ENCODE data around the gene CCDC110. TPM values are rescaled to one million over a fixed set of nuclear protein-coding genes. Genes with fewer than 3 reads are reported as not detected.
A peak's percentile ranks its signal among the peaks of the same experiment; 100 is the strongest.

The CCDC110 gene
- total RNA-seq, 3 donors from 2014 or later = 0.69 to 5.4 (median 1.8) TPM

DNA sequence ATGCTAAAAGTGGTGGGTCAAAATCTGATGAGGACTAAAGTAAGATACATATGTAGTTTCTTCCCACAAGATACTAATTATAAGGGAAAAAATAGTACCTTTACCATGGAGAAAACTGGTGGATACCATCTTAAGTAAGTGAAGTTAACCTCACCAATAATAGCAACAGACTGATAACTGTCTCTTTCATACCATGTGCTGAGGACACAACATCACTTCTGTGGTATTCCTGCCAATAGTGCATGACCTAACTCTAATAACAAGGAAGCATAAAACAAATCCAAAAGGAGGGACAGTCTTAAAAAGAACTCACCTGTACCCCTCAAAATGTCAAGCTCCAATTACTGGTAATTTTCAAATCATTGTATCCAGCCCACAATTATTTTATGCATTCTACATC, 54.6 kb downstream of the CCDC110 start:
- TF ChIP-seq, protein P1, sequence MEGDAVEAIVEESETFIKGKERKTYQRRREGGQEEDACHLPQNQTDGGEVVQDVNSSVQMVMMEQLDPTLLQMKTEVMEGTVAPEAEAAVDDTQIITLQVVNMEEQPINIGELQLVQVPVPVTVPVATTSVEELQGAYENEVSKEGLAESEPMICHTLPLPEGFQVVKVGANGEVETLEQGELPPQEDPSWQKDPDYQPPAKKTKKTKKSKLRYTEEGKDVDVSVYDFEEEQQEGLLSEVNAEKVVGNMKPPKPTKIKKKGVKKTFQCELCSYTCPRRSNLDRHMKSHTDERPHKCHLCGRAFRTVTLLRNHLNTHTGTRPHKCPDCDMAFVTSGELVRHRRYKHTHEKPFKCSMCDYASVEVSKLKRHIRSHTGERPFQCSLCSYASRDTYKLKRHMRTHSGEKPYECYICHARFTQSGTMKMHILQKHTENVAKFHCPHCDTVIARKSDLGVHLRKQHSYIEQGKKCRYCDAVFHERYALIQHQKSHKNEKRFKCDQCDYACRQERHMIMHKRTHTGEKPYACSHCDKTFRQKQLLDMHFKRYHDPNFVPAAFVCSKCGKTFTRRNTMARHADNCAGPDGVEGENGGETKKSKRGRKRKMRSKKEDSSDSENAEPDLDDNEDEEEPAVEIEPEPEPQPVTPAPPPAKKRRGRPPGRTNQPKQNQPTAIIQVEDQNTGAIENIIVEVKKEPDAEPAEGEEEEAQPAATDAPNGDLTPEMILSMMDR (IDR thresholded peaks at IDR 0.05) = no peak
- DNase-seq (no peak), ATAC-seq (no peak)
- Histone ChIP-seq H3K9me3 (no peaks in the 10 kb centered on the region), H3K4me1 (ENCODE audit: low read depth) (no peaks in the 10 kb centered on the region), H3K36me3 (ENCODE audit: low read depth) (no peaks in the 10 kb centered on the region), H3K4me3 (no peak overlapping the region)
- intact Hi-C loops (cut with DNase I, micrococcal nuclease) = no loop called here

DNA sequence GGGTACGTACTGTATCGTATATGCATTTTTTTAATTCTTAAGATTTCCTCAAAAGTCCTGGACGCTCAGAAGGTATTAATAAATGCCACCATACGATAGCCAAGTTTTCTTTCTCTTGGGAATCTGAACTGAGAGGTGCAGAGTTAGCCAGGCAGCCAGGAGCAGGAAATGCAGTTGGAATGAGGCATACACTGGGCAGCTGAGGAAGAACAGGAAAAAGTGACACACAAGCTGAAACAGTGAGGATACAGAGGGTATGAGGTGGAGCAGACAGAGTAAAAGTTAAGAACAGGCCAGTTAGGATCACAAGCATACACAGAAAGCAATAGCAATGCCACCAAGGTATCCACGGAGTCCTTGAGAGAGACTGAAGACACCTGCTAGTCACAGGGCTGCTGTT, 59.1 kb downstream of the CCDC110 start:
- intact Hi-C loops (cut with DNase I, micrococcal nuclease) = no loop called here
- no peak overlapping the region for H3K4me3 ChIP-seq
- H3K4me1 ChIP-seq (ENCODE audit: low read depth) = no peaks in the 10 kb centered on the region
- no peaks in the 10 kb centered on the region for H3K36me3 ChIP-seq (ENCODE audit: low read depth)
- H3K9me3 ChIP-seq = no peaks in the 10 kb centered on the region
- DNase-seq (no peak), ATAC-seq (no peak)
- TF ChIP-seq, protein P1 (IDR thresholded peaks at IDR 0.05) = no peak

DNA sequence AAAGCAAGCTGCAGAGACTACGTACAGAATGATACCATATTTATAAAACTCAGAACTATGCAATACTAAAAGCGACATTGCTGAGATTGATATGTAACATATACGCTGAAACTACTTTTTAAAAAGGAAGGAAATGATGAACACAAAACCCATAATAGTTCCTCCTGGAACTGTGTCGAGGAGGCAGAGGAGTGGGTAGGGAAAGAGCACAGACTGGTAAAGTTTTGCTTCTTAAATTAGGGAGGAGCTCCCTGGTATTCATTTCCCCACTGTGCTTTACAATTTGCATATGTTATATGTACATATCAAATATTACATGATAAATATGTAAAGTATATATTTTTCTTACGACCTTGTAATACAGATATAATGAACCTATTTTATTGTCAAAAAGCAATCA, 59.7 kb downstream of the CCDC110 start:
- H3K9me3 ChIP-seq = no peaks in the 10 kb centered on the region
- no peak overlapping the region for H3K4me3 ChIP-seq
- intact Hi-C loops (cut with DNase I, micrococcal nuclease) = no loop called here
- TF ChIP-seq, protein P1 (IDR thresholded peaks at IDR 0.05) = no peak
- no peak for ATAC-seq
- H3K4me1 ChIP-seq (ENCODE audit: low read depth) = no peaks in the 10 kb centered on the region
- no peaks in the 10 kb centered on the region for H3K36me3 ChIP-seq (ENCODE audit: low read depth)
- no peak for DNase-seq

DNA sequence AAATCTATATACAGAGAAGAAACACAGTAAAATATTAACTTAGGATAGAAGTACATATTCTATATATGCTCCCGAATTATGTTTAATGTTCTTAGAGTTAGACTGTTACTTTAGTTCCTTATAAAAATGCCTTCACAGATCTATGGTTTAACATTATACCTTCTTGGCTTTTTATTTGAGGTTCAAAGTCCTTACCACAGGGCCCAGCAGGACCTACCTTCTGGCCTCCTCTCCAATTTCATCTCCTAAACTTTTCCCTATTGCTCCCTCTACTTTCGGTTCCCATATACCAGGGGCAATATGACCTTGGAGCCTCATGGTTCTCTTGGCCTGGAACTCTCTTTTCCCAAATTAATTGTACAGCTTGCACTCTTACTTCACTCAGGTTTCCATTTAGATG, 63.1 kb downstream of the CCDC110 start:
- TF ChIP-seq, protein P1 (IDR thresholded peaks at IDR 0.05) = no peak
- no peak for DNase-seq
- intact Hi-C loops (cut with DNase I, micrococcal nuclease) = no loop called here
- Histone ChIP-seq H3K4me3 (no peak overlapping the region), H3K9me3 (no peaks in the 10 kb centered on the region), H3K36me3 (ENCODE audit: low read depth) (peaks cover 5% of the 10 kb centered on the region), H3K4me1 (ENCODE audit: low read depth) (no peaks in the 10 kb centered on the region)
- ATAC-seq = peak; percentile 62

DNA sequence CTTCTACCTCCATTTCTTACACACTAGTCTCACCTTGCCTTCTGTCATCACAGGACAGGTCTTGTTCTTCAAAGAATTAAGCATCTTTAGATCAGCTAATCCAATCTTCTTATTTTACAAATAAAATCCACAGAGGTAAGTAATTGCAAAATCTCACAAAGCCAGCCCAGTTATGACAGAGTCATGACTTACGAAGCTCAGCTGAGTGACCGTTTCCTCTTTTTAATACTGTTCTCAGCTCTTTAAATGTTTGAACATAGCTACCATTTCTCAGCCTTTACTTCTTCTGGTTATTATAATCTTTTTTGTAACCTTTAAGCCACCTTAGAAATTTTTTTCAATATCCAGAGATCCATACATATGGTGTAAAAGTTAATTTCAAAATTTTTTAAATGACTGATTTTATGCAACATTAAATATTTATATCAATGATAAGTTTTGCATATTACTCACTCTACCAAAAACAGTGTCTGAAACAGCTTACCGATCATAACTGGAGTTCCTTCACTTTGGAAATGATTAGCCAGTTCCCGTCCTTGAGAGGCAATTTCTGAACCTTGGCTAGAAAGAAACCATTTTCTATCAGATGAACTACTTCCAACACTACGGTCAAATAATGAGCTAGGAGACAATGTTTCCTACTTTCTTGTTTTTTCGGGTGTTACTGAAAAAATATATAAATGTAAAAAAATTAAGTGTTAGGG, 66.1 kb downstream of the CCDC110 start:
- TF ChIP-seq, protein P1 (IDR thresholded peaks at IDR 0.05) = no peak
- no peak for ATAC-seq
- H3K9me3 ChIP-seq = no peaks in the 10 kb centered on the region
- intact Hi-C loops (cut with DNase I, micrococcal nuclease) = no loop called here
- no peak for DNase-seq
- no peaks in the 10 kb centered on the region for H3K4me1 ChIP-seq (ENCODE audit: low read depth)
- peaks cover 5% of the 10 kb centered on the region for H3K36me3 ChIP-seq (ENCODE audit: low read depth)
- H3K4me3 ChIP-seq = no peak overlapping the region

DNA sequence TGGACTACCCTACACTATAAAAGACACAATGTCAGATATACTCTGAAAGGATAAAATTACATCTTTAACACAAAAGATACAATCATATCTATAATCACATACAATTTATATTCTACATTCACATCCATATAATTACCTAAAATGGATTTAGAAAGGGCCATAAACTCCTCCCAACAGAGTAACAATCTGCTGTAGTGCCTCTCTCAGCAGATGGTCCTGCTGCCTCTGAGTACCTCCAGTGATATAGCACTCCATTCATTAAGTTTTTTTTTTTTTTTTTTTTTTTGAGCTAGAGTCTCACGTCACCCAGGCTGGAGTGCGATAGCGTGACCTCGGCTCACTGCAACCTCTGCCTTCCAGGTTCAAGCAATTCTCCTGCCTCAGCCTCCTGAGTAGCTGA, 67.5 kb downstream of the CCDC110 start:
- H3K36me3 ChIP-seq (ENCODE audit: low read depth) = peaks cover 5% of the 10 kb centered on the region
- no peak for ATAC-seq
- no peak for DNase-seq
- H3K4me1 ChIP-seq (ENCODE audit: low read depth) = peaks cover 5% of the 10 kb centered on the region
- intact Hi-C loops (cut with DNase I, micrococcal nuclease) = no loop called here
- H3K9me3 ChIP-seq = no peaks in the 10 kb centered on the region
- no peak overlapping the region for H3K4me3 ChIP-seq
- TF ChIP-seq, protein P1 (IDR thresholded peaks at IDR 0.05) = no peak
